DOHH2 (cell line): ENCODE measurements around the gene ASGR1.

Experiments
- H3F3A ChIP-seq: fragments of 200-600 bp; sonication (generic), shearing (Covaris generic); 2 replicates; pipeline ENCODE4 v1.6.0; 2016; ENCODE audit warnings: antibody characterized with exemption, mild to moderate bottlenecking; ENCODE audit not compliant: control insufficient read depth, insufficient read depth
- H3K27ac ChIP-seq: fragments of 200-600 bp; sonication (generic); 2 replicates; pipeline ENCODE4 v1.5.1; 2014; ENCODE audit warnings: low read depth, mild to moderate bottlenecking, low read length, moderate library complexity
- H3K27me3 ChIP-seq: fragments of 200-600 bp; sonication (generic); 2 replicates; pipeline ENCODE4 v1.6.1; 2014; ENCODE audit warnings: mild to moderate bottlenecking, low read length, mixed read lengths; ENCODE audit not compliant: control insufficient read depth
- H3K36me3 ChIP-seq: fragments of 200-600 bp; sonication (generic); 2 replicates; pipeline ENCODE4 v1.6.1; 2014; ENCODE audit warnings: mild to moderate bottlenecking, low read length, moderate library complexity, mixed read lengths; ENCODE audit not compliant: control insufficient read depth
- H3K4me1 ChIP-seq: fragments of 200-600 bp; sonication (generic); 2 replicates; pipeline ENCODE4 v1.6.1; 2014; ENCODE audit warnings: mild to moderate bottlenecking, low read length, mixed read lengths; ENCODE audit not compliant: control insufficient read depth
- H3K4me2 ChIP-seq: fragments of 200-600 bp; sonication (generic); 2 replicates; pipeline ENCODE4 v1.6.0; 2014; ENCODE audit warnings: mild to moderate bottlenecking, low read length, moderate library complexity
- H3K4me3 ChIP-seq: fragments of 200-600 bp; sonication (generic); 2 replicates; pipeline ENCODE4 v1.5.1; 2014; ENCODE audit warnings: mild to moderate bottlenecking, low read length, mixed read lengths
- H3K79me2 ChIP-seq: fragments of 200-600 bp; sonication (generic); 2 replicates; pipeline ENCODE4 v1.6.1; 2014; ENCODE audit warnings: mild to moderate bottlenecking, low read length, mixed read lengths; ENCODE audit not compliant: control insufficient read depth
- H3K9me2 ChIP-seq: fragments of 200-600 bp; sonication (generic); replicated peaks from 2 replicates; pipeline ENCODE4 v1.6.1; 2014; ENCODE audit warnings: mild to moderate bottlenecking, low read length, mixed read lengths; ENCODE audit not compliant: control insufficient read depth
- H3K9me3 ChIP-seq: fragments of 200-600 bp; sonication (generic); 2 replicates; pipeline ENCODE4 v1.6.1; 2014; ENCODE audit warnings: antibody characterized with exemption, low read length, mixed read lengths; ENCODE audit not compliant: control insufficient read depth, insufficient read depth
- H4K20me1 ChIP-seq: fragments of 200-600 bp; sonication (generic); 2 replicates; pipeline ENCODE4 v1.6.0; 2014; ENCODE audit warnings: low read depth, mild to moderate bottlenecking, antibody characterized with exemption, low read length, moderate library complexity; ENCODE audit not compliant: control insufficient read depth, insufficient read depth
- CTCF ChIP-seq: fragments of 200-600 bp; sonication (generic); IDR thresholded peaks from one replicate; pipeline ENCODE4 v1.5.1; 2014; ENCODE audit warnings: antibody characterized with exemption, mild to moderate bottlenecking, low read depth, low read length; ENCODE audit not compliant: poor library complexity, severe bottlenecking
- EZH2phosphoT487 ChIP-seq: fragments of 200-600 bp; sonication (generic); IDR thresholded peaks from 2 replicates; pipeline ENCODE4 v1.6.1; 2017; ENCODE audit warnings: borderline replicate concordance, mild to moderate bottlenecking, antibody characterized with exemption, low read length, moderate library complexity, mixed read lengths

The ASGR1 gene

GRCh38 chr17:7179317-7180254, at the start of gene ASGR1:
ASGR1 (minus strand) TSS chr17:7179370; CDS start chr17:7178563, 807 bp downstream.
- Histone ChIP-seq H3K27ac (no peak within 1 kb of the TSS), H3K4me3 (no peak within 1 kb of the TSS), H3K4me1 (peaks cover 8% of the 10 kb centered on the region), H3K79me2 (no peaks in the 10 kb centered on the region), H3K27me3 (peaks cover 16% of the 10 kb centered on the region), H4K20me1 (no peaks in the 10 kb centered on the region), H3K4me2 (no peak within 1 kb of the TSS), H3K9me3 (peaks cover 12% of the 10 kb centered on the region; the same call in 1 of the 2 replicates), H3K36me3 (no peaks in the 10 kb centered on the region), H3F3A (no peaks in the 10 kb centered on the region; the same call in 1 of the 2 replicates), H3K9me2 (no peaks in the 10 kb centered on the region)
- TF ChIP-seq CTCF (no peak), EZH2phosphoT487 (no peak)

- Histone ChIP-seq H3K9me3 (no peaks in the 10 kb centered on the region), H3K36me3 (peaks cover 91% of the 10 kb centered on the region), H3K79me2 (peaks cover 42% of the 10 kb centered on the region), H3F3A (0 out of 2 replicates have a peak, but pooled peaks cover 3% of the 10 kb centered on the region), H3K4me1 (peaks cover 12% of the 10 kb centered on the region), H4K20me1 (peaks cover 9% of the 10 kb centered on the region), H3K9me2 (no peaks in the 10 kb centered on the region), H3K4me2 (no peak overlapping the region), H3K27ac (no peak overlapping the region), H3K4me3 (no peak overlapping the region), H3K27me3 (no peaks in the 10 kb centered on the region)
- no peak for TF ChIP-seq EZH2phosphoT487
These were observed 49.8 kb upstream of the ASGR1 start for GRCh38 chr17:7228920-7229319.

GRCh38 chr17:7226721-7227710, 47.8 kb upstream of the ASGR1 start:
- Histone ChIP-seq H3K27ac (no peak overlapping the region), H3K9me3 (no peaks in the 10 kb centered on the region), H3K36me3 (peaks cover 94% of the 10 kb centered on the region), H3K79me2 (peaks cover 23% of the 10 kb centered on the region), H3K27me3 (no peaks in the 10 kb centered on the region), H3K4me2 (no peak overlapping the region), H3F3A (peaks cover 7% of the 10 kb centered on the region), H4K20me1 (peaks cover 3% of the 10 kb centered on the region), H3K9me2 (no peaks in the 10 kb centered on the region), H3K4me1 (peaks cover 4% of the 10 kb centered on the region), H3K4me3 (no peak overlapping the region)
- TF ChIP-seq EZH2phosphoT487 (no peak), CTCF (no peak)
